Measurements from ENCODE around the gene KRTAP9-4.
"Not testable (repeated sequence)": the region's sequence is repeated elsewhere in the genome, so short reads cannot be mapped to it uniquely, and the experiment has no call there.

The KRTAP9-4 gene, protein sequence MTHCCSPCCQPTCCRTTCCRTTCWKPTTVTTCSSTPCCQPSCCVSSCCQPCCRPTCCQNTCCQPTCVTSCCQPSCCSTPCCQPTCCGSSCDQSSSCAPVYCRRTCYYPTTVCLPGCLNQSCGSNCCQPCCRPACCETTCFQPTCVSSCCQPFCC

DNA sequence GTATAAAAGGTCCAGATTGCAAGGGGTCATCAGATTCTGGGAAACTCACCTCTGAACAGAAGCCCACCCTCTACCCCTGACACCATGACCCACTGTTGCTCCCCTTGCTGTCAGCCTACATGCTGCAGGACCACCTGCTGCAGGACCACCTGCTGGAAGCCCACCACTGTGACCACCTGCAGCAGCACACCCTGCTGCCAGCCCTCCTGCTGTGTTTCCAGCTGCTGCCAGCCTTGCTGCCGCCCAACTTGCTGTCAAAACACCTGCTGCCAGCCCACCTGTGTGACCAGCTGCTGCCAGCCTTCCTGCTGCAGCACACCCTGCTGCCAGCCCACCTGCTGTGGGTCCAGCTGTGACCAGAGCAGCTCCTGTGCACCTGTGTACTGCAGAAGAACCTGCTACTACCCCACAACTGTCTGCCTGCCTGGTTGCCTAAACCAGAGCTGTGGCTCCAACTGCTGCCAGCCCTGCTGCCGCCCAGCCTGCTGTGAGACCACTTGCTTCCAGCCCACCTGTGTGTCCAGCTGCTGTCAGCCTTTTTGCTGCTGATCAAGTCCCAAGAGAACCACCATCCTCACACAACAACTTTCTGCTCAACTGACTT, at the start of gene KRTAP9-4:
TSS of gene KRTAP9-4 (plus strand) at position 51 of the 604 bp plus-strand sequence. CDS start at position 85, 34 bp downstream.
- DNase-seq, result not testable (repeated sequence)

- DNase-seq, result peak; percentile 1
Observed at GRCh38 chr17:41211845-41212466, 37.5 kb upstream of the KRTAP9-4 start.

- DNase-seq, result no peak
Observed at GRCh38 chr17:41212524-41213169, 36.8 kb upstream of the KRTAP9-4 start.

GRCh38 chr17:41215681-41216080, 33.8 kb upstream of the KRTAP9-4 start:
- DNase-seq, result no peak

- DNase-seq, result no peak
Observed at GRCh38 chr17:41223821-41224220, 25.7 kb upstream of the KRTAP9-4 start.

DNA sequence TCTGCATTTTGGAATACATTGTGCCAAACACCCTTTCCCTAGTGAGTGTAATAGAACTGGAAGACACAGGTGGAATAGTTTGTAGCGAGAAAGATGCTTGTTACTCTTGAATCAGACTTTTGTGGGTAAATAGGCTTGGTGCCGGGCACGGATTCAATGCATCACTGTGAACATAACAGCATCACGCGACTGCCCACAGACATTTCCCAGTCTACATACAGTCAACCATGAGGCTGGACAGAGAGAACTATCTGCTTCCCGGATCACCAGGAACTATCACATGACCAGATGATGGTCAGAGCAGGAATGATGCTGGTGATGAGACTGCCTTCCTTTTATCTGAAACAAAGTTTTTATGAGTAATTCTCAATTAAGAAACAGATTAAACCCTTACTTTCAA, 23.4 kb upstream of the KRTAP9-4 start:
- DNase-seq, result no peak

- not testable (repeated sequence) for DNase-seq
Observed at GRCh38 chr17:41226598-41227095, 22.8 kb upstream of the KRTAP9-4 start, which contains the start of gene KRTAP9-2. Gene KRTAP9-2, plus strand, starts transcription at chr17:41226648. Its CDS starts 7 bp downstream, at chr17:41226655.

- no peak for DNase-seq
Observed at GRCh38 chr17:41230094-41230493, 19.4 kb upstream of the KRTAP9-4 start.

- no peak for DNase-seq
Observed at GRCh38 chr17:41231731-41232130, 17.8 kb upstream of the KRTAP9-4 start.

- not testable (repeated sequence) for DNase-seq
Observed at GRCh38 chr17:41232399-41233105, 16.9 kb upstream of the KRTAP9-4 start, which contains the start of gene KRTAP9-3. Gene KRTAP9-3, plus strand, starts transcription at chr17:41232449. Its CDS starts 53 bp downstream, at chr17:41232502.

- DNase-seq, result not testable (repeated sequence)
Observed at GRCh38 chr17:41237116-41237515, 12.4 kb upstream of the KRTAP9-4 start.

DNA sequence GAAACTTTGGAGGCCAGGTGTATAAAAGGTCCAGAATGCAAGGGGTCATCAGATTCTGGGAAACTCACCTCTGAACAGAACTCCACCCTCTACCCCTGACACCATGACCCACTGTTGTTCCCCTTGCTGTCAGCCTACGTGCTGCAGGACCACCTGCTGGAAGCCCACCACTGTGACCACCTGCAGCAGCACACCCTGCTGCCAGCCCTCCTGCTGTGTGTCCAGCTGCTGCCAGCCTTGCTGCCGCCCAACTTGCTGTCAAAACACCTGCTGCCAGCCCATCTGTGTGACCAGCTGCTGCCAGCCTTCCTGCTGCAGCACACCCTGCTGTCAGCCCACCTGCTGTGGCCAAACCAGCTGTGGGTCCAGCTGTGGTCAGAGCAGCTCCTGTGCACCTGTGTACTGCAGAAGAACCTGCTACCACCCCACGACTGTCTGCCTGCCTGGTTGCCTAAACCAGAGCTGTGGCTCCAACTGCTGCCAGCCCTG, 11.5 kb upstream of the KRTAP9-4 start, which contains the start of gene KRTAP9-8:
TSS of gene KRTAP9-8 (plus strand) at position 51 of the 489 bp plus-strand sequence. CDS start at position 104, 53 bp downstream.
- not testable (repeated sequence) for DNase-seq

- not testable (repeated sequence) for DNase-seq
Observed at GRCh38 chr17:41246995-41247787, 2.3 kb upstream of the KRTAP9-4 start.

DNA sequence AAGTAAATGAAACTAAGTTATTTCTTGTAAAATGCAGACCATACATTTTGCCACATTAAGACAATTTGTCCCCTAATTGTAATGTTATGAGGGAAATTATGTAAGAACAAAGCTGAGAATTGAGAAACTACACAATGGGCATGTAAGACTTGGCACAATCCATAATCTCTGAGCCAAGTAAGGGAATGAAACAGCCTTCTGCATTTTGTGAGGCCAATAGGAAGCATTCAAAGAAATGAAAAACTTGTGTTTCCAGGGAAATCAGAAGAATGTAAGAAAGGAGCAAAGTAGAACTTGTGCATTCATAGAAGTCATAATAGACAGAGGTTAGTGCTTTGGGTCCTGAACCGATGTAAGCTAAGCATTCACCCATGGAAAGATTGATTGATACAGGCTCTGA, 1.8 kb downstream of the KRTAP9-4 start:
- no peak for DNase-seq

- no peak for DNase-seq
Observed at GRCh38 chr17:41254861-41255260, 5.4 kb downstream of the KRTAP9-4 start.

DNA sequence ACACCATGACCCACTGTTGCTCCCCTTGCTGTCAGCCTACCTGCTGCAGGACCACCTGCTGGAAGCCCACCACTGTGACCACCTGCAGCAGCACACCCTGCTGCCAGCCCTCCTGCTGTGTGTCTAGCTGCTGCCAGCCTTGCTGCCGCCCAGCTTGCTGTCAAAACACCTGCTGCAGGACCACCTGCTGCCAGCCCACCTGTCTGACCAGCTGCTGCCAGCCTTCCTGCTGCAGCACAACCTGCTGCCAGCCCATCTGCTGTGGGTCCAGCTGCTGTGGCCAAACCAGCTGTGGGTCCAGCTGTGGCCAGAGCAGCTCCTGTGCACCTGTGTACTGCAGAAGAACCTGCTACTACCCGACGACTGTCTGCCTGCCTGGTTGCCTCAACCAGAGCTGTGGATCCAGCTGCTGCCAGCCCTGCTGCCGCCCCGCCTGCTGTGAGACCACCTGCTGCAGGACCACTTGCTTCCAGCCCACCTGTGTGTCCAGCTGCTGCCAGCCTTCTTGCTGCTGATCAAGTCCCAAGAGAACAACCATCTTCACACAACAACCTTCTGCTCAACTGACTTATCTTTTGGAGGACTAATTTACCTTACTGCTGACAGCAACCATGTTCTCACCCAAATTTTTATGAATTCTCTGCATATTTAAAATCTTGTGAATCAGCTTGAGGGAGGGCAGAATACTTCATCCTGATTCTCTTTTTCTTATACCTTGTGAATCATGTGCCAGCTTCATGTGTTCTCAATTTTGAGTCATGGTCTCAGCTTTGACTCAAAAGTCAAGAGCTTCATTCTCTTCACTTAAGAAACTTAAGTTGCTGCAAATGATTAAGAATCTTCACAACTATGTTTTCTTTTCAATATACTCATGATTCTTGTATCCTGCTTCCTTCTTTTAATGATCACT, 6.1 kb downstream of the KRTAP9-4 start, which contains the start of gene KRTAP9-9:
TSS of gene KRTAP9-9 (plus strand) at position 4 of the 910 bp plus-strand sequence.
- DNase-seq, result not testable (repeated sequence)

GRCh38 chr17:41256291-41256685, 6.8 kb downstream of the KRTAP9-4 start:
- DNase-seq, result no peak

- no peak for DNase-seq
Observed at GRCh38 chr17:41258406-41258805, 8.9 kb downstream of the KRTAP9-4 start.

GRCh38 chr17:41263212-41263611, 13.7 kb downstream of the KRTAP9-4 start:
- DNase-seq, result no peak

- no peak for DNase-seq
Observed at GRCh38 chr17:41264599-41264998, 15.1 kb downstream of the KRTAP9-4 start.
